GM12874 (cell line): Measurements from ENCODE around the gene KHSRP.

Experiments used
- CTCF ChIP-seq: IDR thresholded peaks from 2 replicates; pipeline ENCODE4 v1.5.1; 2011; ENCODE audit warnings: low read depth, mild to moderate bottlenecking, control low read depth, low read length, moderate library complexity; ENCODE audit not compliant: insufficient read depth

The KHSRP gene

GRCh38 chr19:6414793-6415590 is 9.6 kb downstream of the KHSRP start:
- TF ChIP-seq CTCF: no peak

- no peak for TF ChIP-seq CTCF
Measured at GRCh38 chr19:6413721-6414643, 10.6 kb downstream of the KHSRP start.

GRCh38 chr19:6413291-6413690 is 11.3 kb downstream of the KHSRP start:
- no peak for TF ChIP-seq CTCF

- peak; percentile 76 for TF ChIP-seq CTCF
Measured at GRCh38 chr19:6412447-6413091, 12.0 kb downstream of the KHSRP start.

GRCh38 chr19:6412061-6412446 is 12.6 kb downstream of the KHSRP start:
- no peak for TF ChIP-seq CTCF

- TF ChIP-seq CTCF: no peak
Measured at GRCh38 chr19:6409346-6409745, 15.3 kb downstream of the KHSRP start.

- no peak for TF ChIP-seq CTCF
Measured at GRCh38 chr19:6406401-6406800, 18.2 kb downstream of the KHSRP start.
